HepG2 (cell line): ENCODE results near the gene ZC3H18. TPM values are rescaled to one million over a fixed set of nuclear protein-coding genes. Genes with fewer than 3 reads are reported as not detected.

Source experiments
- GATAD1 ChIP-seq: IDR thresholded peaks from 2 replicates; pipeline ENCODE4 v1.6.1; 2016; ENCODE audit warnings: missing genetic modification reagents, missing compliant biosample characterization
- HDAC1 ChIP-seq: sonication (generic); formaldehyde crosslinking; IDR thresholded peaks from 2 replicates; pipeline ENCODE4 v1.5.1; 2020; ENCODE audit warnings: mild to moderate bottlenecking, missing genetic modification reagents
- HNF4G ChIP-seq, 2 experiments: sonication (generic) in 1 of 2; formaldehyde crosslinking in 1 of 2; IDR thresholded peaks; 2 replicates each; pipeline versions ENCODE4 v1.4.0 to v1.6.1; 2011 to 2020; ENCODE audit warnings: borderline replicate concordance in 2 of 2, low read depth in 2 of 2, mild to moderate bottlenecking in 2 of 2, low read length in 1 of 2, missing genetic modification reagents in 1 of 2, moderate library complexity in 1 of 2
- PCBP2 ChIP-seq: fragments of 200-400 bp; formaldehyde crosslinking; optimal IDR thresholded peaks from 2 replicates; pipeline ENCODE3; 2018; ENCODE audit warnings: low read length, low read depth; ENCODE audit not compliant: poor library complexity, severe bottlenecking
- STAG1 ChIP-seq: sonication (generic); formaldehyde crosslinking; IDR thresholded peaks from 2 replicates; pipeline ENCODE4 v1.4.0; 2020; ENCODE audit warnings: missing genetic modification reagents
- TAF15 ChIP-seq: fragments of 200-400 bp; formaldehyde crosslinking; IDR thresholded peaks from one replicate; pipeline ENCODE4 v1.6.1; 2018; ENCODE audit warnings: mild to moderate bottlenecking, low read depth, low read length; ENCODE audit not compliant: poor library complexity, severe bottlenecking
- ZNF678 ChIP-seq: sonication (generic); formaldehyde crosslinking; IDR thresholded peaks from 2 replicates; pipeline ENCODE4 v1.4.0; 2020; ENCODE audit warnings: mild to moderate bottlenecking, missing genetic modification reagents
- polyA plus RNA-seq, 8 experiments: library from polyadenylated mRNA; depleted of rRNA in 3 of 8; stranded (reverse) in 7 of 8; unstranded in 1 of 8; fragments of >200 nt; fragmentation: Illumina TruSeq in 4 of 8; extraction: Trizol in 4 of 8; gene quantifications; 2 replicates each; pipeline versions ENCODE4 v1.2.1 to v1.2.3, GENCODE V29; 2011 to 2016; ENCODE audit warnings: low read depth in 4 of 8, missing spikeins in 1 of 8, mixed read lengths in 1 of 8; ENCODE audit not compliant: insufficient read depth in 1 of 8
- total RNA-seq, 5 experiments: library from RNA; depleted of rRNA; stranded (reverse); fragments of >200 nt; fragmentation: Illumina TruSeq; extraction: Trizol; gene quantifications; 2 replicates each; pipeline ENCODE4 v1.2.3, GENCODE V29; 2016; ENCODE audit warnings: low read depth in 1 of 5
- TF ChIP-seq, protein P1 (sequence below), 2 experiments: fragments of 450-650 bp in 1 of 2; sonication (generic) in 1 of 2; formaldehyde crosslinking; IDR thresholded peaks; 2 replicates each; pipeline versions ENCODE4 v1.5.0 to v1.8.0; 2020 to 2022; ENCODE audit warnings: mild to moderate bottlenecking in 1 of 2, missing genetic modification reagents in 1 of 2
- TF ChIP-seq, protein P2 (sequence below): sonication (generic); formaldehyde crosslinking; IDR thresholded peaks from 2 replicates; pipeline ENCODE4 v1.9.0; 2022; ENCODE audit warnings: low read depth, missing genetic modification reagents
- TF ChIP-seq, protein P3 (sequence below): sonication (generic); formaldehyde crosslinking; IDR thresholded peaks from 2 replicates; pipeline ENCODE4 v1.4.0; 2020; ENCODE audit warnings: mild to moderate bottlenecking, missing genetic modification reagents
- TF ChIP-seq, protein P4 (sequence below): sonication (generic); formaldehyde crosslinking; IDR thresholded peaks from 2 replicates; pipeline ENCODE4 v1.8.1; 2023; ENCODE audit warnings: missing genetic modification reagents, inconsistent platforms, borderline replicate concordance
- TF ChIP-seq, protein P5 (sequence below): sonication (generic); formaldehyde crosslinking; IDR thresholded peaks from 2 replicates; pipeline ENCODE4 v1.4.0; 2020; ENCODE audit warnings: missing genetic modification reagents, borderline replicate concordance
- TF ChIP-seq, protein P6 (sequence below): sonication (generic); formaldehyde crosslinking; IDR thresholded peaks from 2 replicates; pipeline ENCODE4 v1.9.0; 2021; ENCODE audit warnings: missing genetic modification reagents, borderline replicate concordance

Gene ZC3H18
- total and polyA plus RNA-seq, 2 of the 13 experiments (the other 11 are each of a cell fraction or from before 2014, with no cell fraction given) = 11.2 to 27.4 TPM

DNA sequence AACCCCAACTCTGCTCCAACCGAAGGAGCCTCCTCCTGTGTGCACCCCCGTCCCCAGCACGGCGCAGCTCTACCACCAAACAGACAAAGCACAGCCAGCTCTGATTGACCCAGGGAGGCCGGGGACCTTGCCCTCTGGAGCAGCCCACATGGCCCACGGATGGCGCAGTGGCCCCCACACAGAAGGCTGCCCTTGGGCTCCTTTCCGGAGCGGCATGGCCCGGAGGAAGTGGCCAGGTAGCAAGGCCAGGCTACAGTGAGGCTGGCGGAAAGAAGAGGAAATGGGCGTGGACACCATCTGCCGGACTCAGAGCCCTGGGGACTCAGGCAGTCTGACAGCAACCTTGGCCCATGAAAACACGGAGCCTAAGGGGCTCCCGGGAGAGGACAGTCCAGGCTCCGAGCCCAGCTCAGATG lies 19.9 kb upstream of the ZC3H18 start (continued):
- TF ChIP-seq, protein P1, sequence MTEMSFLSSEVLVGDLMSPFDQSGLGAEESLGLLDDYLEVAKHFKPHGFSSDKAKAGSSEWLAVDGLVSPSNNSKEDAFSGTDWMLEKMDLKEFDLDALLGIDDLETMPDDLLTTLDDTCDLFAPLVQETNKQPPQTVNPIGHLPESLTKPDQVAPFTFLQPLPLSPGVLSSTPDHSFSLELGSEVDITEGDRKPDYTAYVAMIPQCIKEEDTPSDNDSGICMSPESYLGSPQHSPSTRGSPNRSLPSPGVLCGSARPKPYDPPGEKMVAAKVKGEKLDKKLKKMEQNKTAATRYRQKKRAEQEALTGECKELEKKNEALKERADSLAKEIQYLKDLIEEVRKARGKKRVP (CRISPR knock-in tag; IDR thresholded peaks at IDR 0.05) = no peak
- TF ChIP-seq GATAD1 (no peak), TAF15 (no peak), HNF4G (IDR thresholded peaks at IDR 0.05; ENCODE audit: borderline replicate concordance, low read depth, low read length) (no peak), HNF4G (CRISPR knock-in tag; IDR thresholded peaks at IDR 0.05; ENCODE audit: borderline replicate concordance, low read depth) (peak; percentile 61; the same call in 1 of the 2 replicates), STAG1 (CRISPR knock-in tag) (no peak; the same call in 1 of the 2 replicates), PCBP2 (no peak), ZNF678 (no peak), HDAC1 (CRISPR knock-in tag) (peak; percentile 61; the same call in 1 of the 2 replicates)
- TF ChIP-seq, protein P2, sequence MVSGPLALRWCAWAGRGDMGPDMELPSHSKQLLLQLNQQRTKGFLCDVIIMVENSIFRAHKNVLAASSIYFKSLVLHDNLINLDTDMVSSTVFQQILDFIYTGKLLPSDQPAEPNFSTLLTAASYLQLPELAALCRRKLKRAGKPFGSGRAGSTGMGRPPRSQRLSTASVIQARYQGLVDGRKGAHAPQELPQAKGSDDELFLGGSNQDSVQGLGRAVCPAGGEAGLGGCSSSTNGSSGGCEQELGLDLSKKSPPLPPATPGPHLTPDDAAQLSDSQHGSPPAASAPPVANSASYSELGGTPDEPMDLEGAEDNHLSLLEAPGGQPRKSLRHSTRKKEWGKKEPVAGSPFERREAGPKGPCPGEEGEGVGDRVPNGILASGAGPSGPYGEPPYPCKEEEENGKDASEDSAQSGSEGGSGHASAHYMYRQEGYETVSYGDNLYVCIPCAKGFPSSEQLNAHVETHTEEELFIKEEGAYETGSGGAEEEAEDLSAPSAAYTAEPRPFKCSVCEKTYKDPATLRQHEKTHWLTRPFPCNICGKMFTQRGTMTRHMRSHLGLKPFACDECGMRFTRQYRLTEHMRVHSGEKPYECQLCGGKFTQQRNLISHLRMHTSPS (CRISPR knock-in tag) = peak; percentile 52; the same call in 1 of the 2 replicates
- TF ChIP-seq, protein P3, sequence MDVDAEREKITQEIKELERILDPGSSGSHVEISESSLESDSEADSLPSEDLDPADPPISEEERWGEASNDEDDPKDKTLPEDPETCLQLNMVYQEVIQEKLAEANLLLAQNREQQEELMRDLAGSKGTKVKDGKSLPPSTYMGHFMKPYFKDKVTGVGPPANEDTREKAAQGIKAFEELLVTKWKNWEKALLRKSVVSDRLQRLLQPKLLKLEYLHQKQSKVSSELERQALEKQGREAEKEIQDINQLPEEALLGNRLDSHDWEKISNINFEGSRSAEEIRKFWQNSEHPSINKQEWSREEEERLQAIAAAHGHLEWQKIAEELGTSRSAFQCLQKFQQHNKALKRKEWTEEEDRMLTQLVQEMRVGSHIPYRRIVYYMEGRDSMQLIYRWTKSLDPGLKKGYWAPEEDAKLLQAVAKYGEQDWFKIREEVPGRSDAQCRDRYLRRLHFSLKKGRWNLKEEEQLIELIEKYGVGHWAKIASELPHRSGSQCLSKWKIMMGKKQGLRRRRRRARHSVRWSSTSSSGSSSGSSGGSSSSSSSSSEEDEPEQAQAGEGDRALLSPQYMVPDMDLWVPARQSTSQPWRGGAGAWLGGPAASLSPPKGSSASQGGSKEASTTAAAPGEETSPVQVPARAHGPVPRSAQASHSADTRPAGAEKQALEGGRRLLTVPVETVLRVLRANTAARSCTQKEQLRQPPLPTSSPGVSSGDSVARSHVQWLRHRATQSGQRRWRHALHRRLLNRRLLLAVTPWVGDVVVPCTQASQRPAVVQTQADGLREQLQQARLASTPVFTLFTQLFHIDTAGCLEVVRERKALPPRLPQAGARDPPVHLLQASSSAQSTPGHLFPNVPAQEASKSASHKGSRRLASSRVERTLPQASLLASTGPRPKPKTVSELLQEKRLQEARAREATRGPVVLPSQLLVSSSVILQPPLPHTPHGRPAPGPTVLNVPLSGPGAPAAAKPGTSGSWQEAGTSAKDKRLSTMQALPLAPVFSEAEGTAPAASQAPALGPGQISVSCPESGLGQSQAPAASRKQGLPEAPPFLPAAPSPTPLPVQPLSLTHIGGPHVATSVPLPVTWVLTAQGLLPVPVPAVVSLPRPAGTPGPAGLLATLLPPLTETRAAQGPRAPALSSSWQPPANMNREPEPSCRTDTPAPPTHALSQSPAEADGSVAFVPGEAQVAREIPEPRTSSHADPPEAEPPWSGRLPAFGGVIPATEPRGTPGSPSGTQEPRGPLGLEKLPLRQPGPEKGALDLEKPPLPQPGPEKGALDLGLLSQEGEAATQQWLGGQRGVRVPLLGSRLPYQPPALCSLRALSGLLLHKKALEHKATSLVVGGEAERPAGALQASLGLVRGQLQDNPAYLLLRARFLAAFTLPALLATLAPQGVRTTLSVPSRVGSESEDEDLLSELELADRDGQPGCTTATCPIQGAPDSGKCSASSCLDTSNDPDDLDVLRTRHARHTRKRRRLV (CRISPR knock-in tag) = no peak
- TF ChIP-seq, protein P4, sequence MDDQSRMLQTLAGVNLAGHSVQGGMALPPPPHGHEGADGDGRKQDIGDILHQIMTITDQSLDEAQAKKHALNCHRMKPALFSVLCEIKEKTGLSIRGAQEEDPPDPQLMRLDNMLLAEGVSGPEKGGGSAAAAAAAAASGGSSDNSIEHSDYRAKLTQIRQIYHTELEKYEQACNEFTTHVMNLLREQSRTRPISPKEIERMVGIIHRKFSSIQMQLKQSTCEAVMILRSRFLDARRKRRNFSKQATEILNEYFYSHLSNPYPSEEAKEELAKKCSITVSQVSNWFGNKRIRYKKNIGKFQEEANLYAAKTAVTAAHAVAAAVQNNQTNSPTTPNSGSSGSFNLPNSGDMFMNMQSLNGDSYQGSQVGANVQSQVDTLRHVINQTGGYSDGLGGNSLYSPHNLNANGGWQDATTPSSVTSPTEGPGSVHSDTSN (CRISPR knock-in tag) = no peak
- TF ChIP-seq, protein P5, sequence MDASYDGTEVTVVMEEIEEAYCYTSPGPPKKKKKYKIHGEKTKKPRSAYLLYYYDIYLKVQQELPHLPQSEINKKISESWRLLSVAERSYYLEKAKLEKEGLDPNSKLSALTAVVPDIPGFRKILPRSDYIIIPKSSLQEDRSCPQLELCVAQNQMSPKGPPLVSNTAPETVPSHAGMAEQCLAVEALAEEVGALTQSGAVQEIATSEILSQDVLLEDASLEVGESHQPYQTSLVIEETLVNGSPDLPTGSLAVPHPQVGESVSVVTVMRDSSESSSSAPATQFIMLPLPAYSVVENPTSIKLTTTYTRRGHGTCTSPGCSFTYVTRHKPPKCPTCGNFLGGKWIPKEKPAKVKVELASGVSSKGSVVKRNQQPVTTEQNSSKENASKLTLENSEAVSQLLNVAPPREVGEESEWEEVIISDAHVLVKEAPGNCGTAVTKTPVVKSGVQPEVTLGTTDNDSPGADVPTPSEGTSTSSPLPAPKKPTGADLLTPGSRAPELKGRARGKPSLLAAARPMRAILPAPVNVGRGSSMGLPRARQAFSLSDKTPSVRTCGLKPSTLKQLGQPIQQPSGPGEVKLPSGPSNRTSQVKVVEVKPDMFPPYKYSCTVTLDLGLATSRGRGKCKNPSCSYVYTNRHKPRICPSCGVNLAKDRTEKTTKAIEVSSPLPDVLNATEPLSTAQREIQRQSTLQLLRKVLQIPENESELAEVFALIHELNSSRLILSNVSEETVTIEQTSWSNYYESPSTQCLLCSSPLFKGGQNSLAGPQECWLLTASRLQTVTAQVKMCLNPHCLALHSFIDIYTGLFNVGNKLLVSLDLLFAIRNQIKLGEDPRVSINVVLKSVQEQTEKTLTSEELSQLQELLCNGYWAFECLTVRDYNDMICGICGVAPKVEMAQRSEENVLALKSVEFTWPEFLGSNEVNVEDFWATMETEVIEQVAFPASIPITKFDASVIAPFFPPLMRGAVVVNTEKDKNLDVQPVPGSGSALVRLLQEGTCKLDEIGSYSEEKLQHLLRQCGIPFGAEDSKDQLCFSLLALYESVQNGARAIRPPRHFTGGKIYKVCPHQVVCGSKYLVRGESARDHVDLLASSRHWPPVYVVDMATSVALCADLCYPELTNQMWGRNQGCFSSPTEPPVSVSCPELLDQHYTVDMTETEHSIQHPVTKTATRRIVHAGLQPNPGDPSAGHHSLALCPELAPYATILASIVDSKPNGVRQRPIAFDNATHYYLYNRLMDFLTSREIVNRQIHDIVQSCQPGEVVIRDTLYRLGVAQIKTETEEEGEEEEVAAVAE (CRISPR knock-in tag) = no peak
- TF ChIP-seq, protein P6, sequence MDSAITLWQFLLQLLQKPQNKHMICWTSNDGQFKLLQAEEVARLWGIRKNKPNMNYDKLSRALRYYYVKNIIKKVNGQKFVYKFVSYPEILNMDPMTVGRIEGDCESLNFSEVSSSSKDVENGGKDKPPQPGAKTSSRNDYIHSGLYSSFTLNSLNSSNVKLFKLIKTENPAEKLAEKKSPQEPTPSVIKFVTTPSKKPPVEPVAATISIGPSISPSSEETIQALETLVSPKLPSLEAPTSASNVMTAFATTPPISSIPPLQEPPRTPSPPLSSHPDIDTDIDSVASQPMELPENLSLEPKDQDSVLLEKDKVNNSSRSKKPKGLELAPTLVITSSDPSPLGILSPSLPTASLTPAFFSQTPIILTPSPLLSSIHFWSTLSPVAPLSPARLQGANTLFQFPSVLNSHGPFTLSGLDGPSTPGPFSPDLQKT (CRISPR knock-in tag) = no peak
